SJSA1 (cell line): ENCODE data around the gene ARHGEF28. TPM values are rescaled to one million over a fixed set of nuclear protein-coding genes. Genes with fewer than 3 reads are reported as not detected.

Experiments
- DNase-seq, 2 experiments: peaks; one replicate each; pipeline ENCODE4 v3.0.0-alpha.2; 2015 to 2020; ENCODE audit warnings: low spot score in 2 of 2, low read depth in 1 of 2
- H3K27ac ChIP-seq: fragments of 250-450 bp; sonication (Bioruptor Pico); 2 replicates; pipeline ENCODE4 v1.5.1; 2020; ENCODE audit warnings: mild to moderate bottlenecking, moderate library complexity
- H3K27me3 ChIP-seq: fragments of 250-450 bp; sonication (Bioruptor Pico); replicated peaks from 2 replicates; pipeline ENCODE4 v1.5.1; 2020; ENCODE audit warnings: mild to moderate bottlenecking, moderate library complexity
- H3K36me3 ChIP-seq: fragments of 250-450 bp; sonication (Bioruptor Pico); 2 replicates; pipeline ENCODE4 v1.5.1; 2020; ENCODE audit warnings: mild to moderate bottlenecking
- H3K4me1 ChIP-seq: fragments of 250-450 bp; sonication (Bioruptor Pico); replicated peaks from 2 replicates; pipeline ENCODE4 v1.6.1; 2021; ENCODE audit warnings: mild to moderate bottlenecking
- H3K4me3 ChIP-seq: fragments of 250-450 bp; sonication (Bioruptor Pico); 2 replicates; pipeline ENCODE4 v1.5.1; 2020; ENCODE audit warnings: mild to moderate bottlenecking
- H3K9me3 ChIP-seq: fragments of 250-450 bp; sonication (Bioruptor Pico); replicated peaks from 2 replicates; pipeline ENCODE4 v1.5.1; 2020; ENCODE audit warnings: mild to moderate bottlenecking
- total RNA-seq: library from RNA; depleted of rRNA; stranded (reverse); fragments of >200 nt; shearing (Covaris generic); gene quantifications from 2 replicates; pipeline ENCODE4 v1.2.3, GENCODE V29; 2014; rRNA removed

The ARHGEF28 gene
- total RNA-seq, 1 experiment from 2014 or later = 20.2 TPM

- DNase-seq = no peak
- Histone ChIP-seq H3K9me3 (no peaks in the 10 kb centered on the region), H3K27me3 (no peaks in the 10 kb centered on the region), H3K4me1 (peaks cover 6% of the 10 kb centered on the region; the same call in 1 of the 2 replicates), H3K4me3 (no peak overlapping the region), H3K27ac (no peak overlapping the region), H3K36me3 (no peaks in the 10 kb centered on the region)
These were observed 357.6 kb downstream of the ARHGEF28 start for GRCh38 chr5:73983644-73984043.

DNA sequence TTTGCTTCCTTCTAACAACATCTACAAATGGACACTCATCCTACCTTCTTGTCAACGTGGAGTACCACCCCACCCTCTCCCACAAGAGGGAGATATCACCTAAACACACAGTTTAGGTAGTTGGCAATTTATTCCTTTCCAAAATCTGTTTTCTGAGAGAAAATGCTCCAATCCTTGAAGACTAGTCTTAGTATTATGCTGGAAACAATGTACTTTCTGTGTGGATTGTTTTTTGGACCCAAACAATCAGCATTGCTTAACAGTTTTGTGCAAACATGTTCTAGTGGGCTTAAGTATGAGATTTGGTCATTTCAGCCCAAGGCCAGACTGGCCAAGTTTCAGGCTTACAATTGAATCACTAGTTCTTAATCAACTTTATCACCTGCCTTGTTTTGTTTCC lies 359.1 kb downstream of the ARHGEF28 start:
- H3K9me3 ChIP-seq = no peaks in the 10 kb centered on the region
- no peaks in the 10 kb centered on the region for H3K36me3 ChIP-seq
- no peak overlapping the region for H3K4me3 ChIP-seq
- H3K4me1 ChIP-seq = peaks cover 6% of the 10 kb centered on the region; the same call in 1 of the 2 replicates
- H3K27ac ChIP-seq = no peak overlapping the region
- DNase-seq = peak in 1 of 2 experiments; percentile 44
- no peaks in the 10 kb centered on the region for H3K27me3 ChIP-seq

GRCh38 chr5:73986729-73987128 lies 360.7 kb downstream of the ARHGEF28 start:
- DNase-seq = no peak
- H3K9me3 ChIP-seq = no peaks in the 10 kb centered on the region
- H3K27ac ChIP-seq = no peak overlapping the region
- no peaks in the 10 kb centered on the region for H3K27me3 ChIP-seq
- no peaks in the 10 kb centered on the region for H3K36me3 ChIP-seq
- peaks cover 6% of the 10 kb centered on the region; the same call in 1 of the 2 replicates for H3K4me1 ChIP-seq
- H3K4me3 ChIP-seq = no peak overlapping the region

DNA sequence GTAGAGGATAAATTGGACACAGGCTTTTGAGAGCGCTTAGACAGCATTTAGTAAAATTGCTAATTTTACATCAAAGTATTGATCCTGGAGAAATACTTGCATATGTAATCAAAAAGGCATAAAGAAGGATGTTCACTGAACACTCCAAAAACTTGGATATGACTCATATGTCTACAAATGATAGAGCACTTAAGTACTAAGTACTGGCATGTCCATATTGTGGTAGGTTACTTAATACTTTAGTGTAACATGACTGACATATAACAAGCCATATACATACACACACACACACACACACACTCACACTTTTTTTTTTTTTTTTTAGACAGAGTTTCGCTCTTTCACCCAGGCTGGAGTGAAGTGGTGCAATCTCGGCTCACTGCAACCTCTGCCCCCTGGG lies 361.9 kb downstream of the ARHGEF28 start:
- no peak for DNase-seq
- peaks cover 6% of the 10 kb centered on the region; the same call in 1 of the 2 replicates for H3K4me1 ChIP-seq
- H3K9me3 ChIP-seq = no peaks in the 10 kb centered on the region
- no peaks in the 10 kb centered on the region for H3K36me3 ChIP-seq
- H3K27me3 ChIP-seq = no peaks in the 10 kb centered on the region
- H3K27ac ChIP-seq = no peak overlapping the region
- H3K4me3 ChIP-seq = no peak overlapping the region

GRCh38 chr5:73989956-73990355 lies 364.0 kb downstream of the ARHGEF28 start:
- Histone ChIP-seq H3K36me3 (no peaks in the 10 kb centered on the region), H3K4me1 (no peaks in the 10 kb centered on the region), H3K4me3 (no peak overlapping the region), H3K27ac (no peak overlapping the region), H3K27me3 (no peaks in the 10 kb centered on the region), H3K9me3 (no peaks in the 10 kb centered on the region)
- no peak for DNase-seq

Other genes starting within 250 kb of the ARHGEF28 start
- gene FOXD1, start 177.4 kb upstream of the ARHGEF28 start, total RNA-seq = 10.4 and 11.2 TPM in 2 replicates
- 309 and 496 TPM in 2 replicates for gene BTF3, start 127.8 kb upstream of the ARHGEF28 start, total RNA-seq
- 10.2 and 13.8 TPM in 2 replicates for gene ANKRA2, start 60.6 kb upstream of the ARHGEF28 start, total RNA-seq
- gene UTP15, start 60.5 kb upstream of the ARHGEF28 start, total RNA-seq = 23.6 and 30.3 TPM in 2 replicates